PC-9 (cell line): Measurements from ENCODE around the gene CDKN2B-AS1. TPM values are rescaled to one million over a fixed set of nuclear protein-coding genes. Genes with fewer than 3 reads are reported as not detected.

Experiments used
- BruUV-seq: library from RNA; stranded (reverse); fragments of 400-500 nt; replicated peaks from 2 replicates; lab custom pipeline; 2021; lab: Mats Ljungman, UMichigan
- CTCF ChIA-PET: fragments of 300-600 bp; sonication (Branson Sonifier 250); formaldehyde crosslinking; loops from one replicate; lab custom pipeline; 2022; ENCODE audit warnings: antibody characterized with exemption; lab: Charles Lee
- POLR2A ChIA-PET: fragments of 300-600 bp; sonication (Branson Sonifier 250); formaldehyde crosslinking; loops from one replicate; lab custom pipeline; 2022; ENCODE audit warnings: antibody characterized with exemption; ENCODE audit not compliant: unreplicated experiment; lab: Charles Lee
- DNase-seq, 2 experiments: peaks; one replicate each; pipeline versions ENCODE4 v3.0.0 to v3.0.0-alpha.2; 2015 to 2022; ENCODE audit warnings: mixed read lengths in 1 of 2
- H2AFZ ChIP-seq: fragments of 200-600 bp; sonication (generic); 2 replicates; pipeline ENCODE4 v1.8.1; 2017; ENCODE audit warnings: antibody characterized with exemption
- H3F3A ChIP-seq: fragments of 200-600 bp; sonication (generic); 2 replicates; pipeline ENCODE4 v1.8.1; 2017; ENCODE audit warnings: antibody characterized with exemption, mild to moderate bottlenecking, low read depth; ENCODE audit not compliant: insufficient read depth
- H3K27ac ChIP-seq: fragments of 200-600 bp; sonication (generic); 2 replicates; pipeline ENCODE4 v1.6.1; 2016; ENCODE audit warnings: mixed run types
- H3K27me3 ChIP-seq: fragments of 200-600 bp; sonication (generic); 2 replicates; pipeline ENCODE4 v1.6.1; 2016; ENCODE audit warnings: low read depth, mixed run types; ENCODE audit not compliant: insufficient read depth
- H3K36me3 ChIP-seq: fragments of 200-600 bp; sonication (generic); 2 replicates; pipeline ENCODE4 v1.6.1; 2016; ENCODE audit warnings: low read depth, mixed run types
- H3K4me1 ChIP-seq: fragments of 200-600 bp; sonication (generic); replicated peaks from 2 replicates; pipeline ENCODE4 v1.6.1; 2016; ENCODE audit warnings: mixed run types; ENCODE audit not compliant: insufficient read depth
- H3K4me2 ChIP-seq: fragments of 200-600 bp; sonication (generic); 2 replicates; pipeline ENCODE4 v1.6.1; 2017; ENCODE audit warnings: mixed run types
- H3K4me3 ChIP-seq: fragments of 200-600 bp; sonication (generic); 2 replicates; pipeline ENCODE4 v1.6.1; 2016; ENCODE audit warnings: mixed run types
- H3K79me2 ChIP-seq: fragments of 200-600 bp; sonication (generic); 2 replicates; pipeline ENCODE4 v1.6.1; 2017; ENCODE audit warnings: low read depth, mixed run types
- H3K9me2 ChIP-seq: fragments of 200-600 bp; sonication (generic); 2 replicates; pipeline ENCODE4 v1.8.1; 2017; ENCODE audit warnings: mild to moderate bottlenecking; ENCODE audit not compliant: insufficient read depth
- H3K9me3 ChIP-seq: fragments of 200-600 bp; sonication (generic); 2 replicates; pipeline ENCODE4 v1.8.1; 2016; ENCODE audit warnings: low read depth; ENCODE audit not compliant: insufficient read depth
- H4K20me1 ChIP-seq: fragments of 200-600 bp; sonication (generic); 2 replicates; pipeline ENCODE4 v1.8.1; 2017; ENCODE audit not compliant: insufficient read depth
- EZH2 ChIP-seq: fragments of 200-600 bp; sonication (generic); IDR thresholded peaks from 2 replicates; pipeline ENCODE4 v1.8.0; 2017; ENCODE audit warnings: antibody characterized with exemption, low read depth
- intact Hi-C: fragments of 100-400 bp; cut with micrococcal nuclease; formaldehyde crosslinking; loops from one replicate; pipeline ENCODE4 v1.10.0; 2022; ENCODE audit not compliant: unreplicated experiment
- total RNA-seq: library from RNA; stranded (reverse); gene quantifications from 2 replicates; pipeline ENCODE4 v1.2.3, GENCODE V29; 2021
- TF ChIP-seq, protein P1 (sequence below): fragments of 200-600 bp; sonication (generic); conservative IDR thresholded peaks from 2 replicates; pipeline ENCODE4 v1.6.1; 2017; ENCODE audit warnings: mixed run types, antibody characterized with exemption, mild to moderate bottlenecking, moderate library complexity

The CDKN2B-AS1 gene
- total RNA-seq, 1 experiment from 2014 or later = 11.6 TPM

DNA sequence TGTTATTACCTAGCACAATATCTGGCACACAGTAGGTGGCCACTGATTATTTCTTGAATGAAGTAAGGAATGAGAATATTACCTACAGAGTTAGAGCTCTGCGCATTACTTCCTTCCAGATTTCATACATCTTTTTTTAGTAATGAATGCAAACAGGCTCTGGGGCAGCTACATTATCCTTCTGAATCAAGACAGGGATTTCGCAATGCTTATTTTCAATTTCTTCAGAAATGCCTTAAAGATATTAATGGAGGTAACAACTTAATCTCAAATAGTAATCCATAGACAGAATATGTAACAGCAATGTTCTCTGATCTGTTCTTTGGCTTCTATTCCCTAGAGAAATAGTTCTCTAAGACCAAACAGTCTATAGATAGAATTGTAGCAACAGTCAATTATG, 33.0 kb upstream of the CDKN2B-AS1 start:
- no peak for DNase-seq
- Histone ChIP-seq H3K4me1 (no peaks in the 10 kb centered on the region), H4K20me1 (no peaks in the 10 kb centered on the region), H3K27ac (no peak overlapping the region), H3K9me3 (no peaks in the 10 kb centered on the region), H3K4me3 (no peak overlapping the region), H3F3A (no peaks in the 10 kb centered on the region), H3K27me3 (no peaks in the 10 kb centered on the region), H3K36me3 (no peaks in the 10 kb centered on the region), H3K4me2 (no peak overlapping the region), H2AFZ (no peak overlapping the region), H3K79me2 (no peaks in the 10 kb centered on the region), H3K9me2 (no peaks in the 10 kb centered on the region)
- TF ChIP-seq, protein P1, sequence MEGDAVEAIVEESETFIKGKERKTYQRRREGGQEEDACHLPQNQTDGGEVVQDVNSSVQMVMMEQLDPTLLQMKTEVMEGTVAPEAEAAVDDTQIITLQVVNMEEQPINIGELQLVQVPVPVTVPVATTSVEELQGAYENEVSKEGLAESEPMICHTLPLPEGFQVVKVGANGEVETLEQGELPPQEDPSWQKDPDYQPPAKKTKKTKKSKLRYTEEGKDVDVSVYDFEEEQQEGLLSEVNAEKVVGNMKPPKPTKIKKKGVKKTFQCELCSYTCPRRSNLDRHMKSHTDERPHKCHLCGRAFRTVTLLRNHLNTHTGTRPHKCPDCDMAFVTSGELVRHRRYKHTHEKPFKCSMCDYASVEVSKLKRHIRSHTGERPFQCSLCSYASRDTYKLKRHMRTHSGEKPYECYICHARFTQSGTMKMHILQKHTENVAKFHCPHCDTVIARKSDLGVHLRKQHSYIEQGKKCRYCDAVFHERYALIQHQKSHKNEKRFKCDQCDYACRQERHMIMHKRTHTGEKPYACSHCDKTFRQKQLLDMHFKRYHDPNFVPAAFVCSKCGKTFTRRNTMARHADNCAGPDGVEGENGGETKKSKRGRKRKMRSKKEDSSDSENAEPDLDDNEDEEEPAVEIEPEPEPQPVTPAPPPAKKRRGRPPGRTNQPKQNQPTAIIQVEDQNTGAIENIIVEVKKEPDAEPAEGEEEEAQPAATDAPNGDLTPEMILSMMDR = no peak
- TF ChIP-seq EZH2 = no peak
- ChIA-PET CTCF (no interaction called here), POLR2A (interaction anchor here (0.6 kb wide), 1 partner anchor 21 kb away, joined by 5 read pairs; no protein-coding TSS in a partner anchor)
- no TSS peak for BruUV-seq
- intact Hi-C loops = no loop called here

DNA sequence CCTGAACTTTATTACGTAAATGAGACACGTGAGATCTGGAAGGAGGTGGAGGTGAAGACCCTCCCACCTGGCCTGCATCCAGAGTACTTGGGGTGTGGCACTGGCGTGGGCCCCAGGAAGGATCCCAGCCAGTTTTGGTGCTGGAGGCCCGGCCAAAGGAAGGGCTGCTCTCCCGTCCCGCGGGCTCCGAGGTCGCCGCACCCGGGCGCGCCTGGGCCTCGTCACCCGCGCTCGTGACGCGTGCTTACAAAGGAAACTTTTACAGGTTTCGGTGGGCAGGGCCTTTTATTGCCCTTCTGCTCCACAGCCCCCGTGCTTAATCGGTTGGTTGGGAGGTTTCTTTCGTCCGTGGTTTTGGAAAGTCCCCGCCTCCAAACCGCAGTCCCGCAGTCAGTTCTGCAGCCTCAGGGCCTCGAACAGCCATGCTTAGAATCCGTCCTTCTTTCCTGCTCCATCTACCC, 29.6 kb upstream of the CDKN2B-AS1 start:
- no TSS peak for BruUV-seq
- no peaks in the 10 kb centered on the region for H4K20me1 ChIP-seq
- peaks cover 14% of the 10 kb centered on the region for H3K36me3 ChIP-seq
- intact Hi-C loops = no loop called here
- no peak overlapping the region for H2AFZ ChIP-seq
- TF ChIP-seq EZH2 = no peak
- TF ChIP-seq, protein P1 = no peak
- no peaks in the 10 kb centered on the region for H3K9me2 ChIP-seq
- H3K4me1 ChIP-seq = no peaks in the 10 kb centered on the region
- no peak overlapping the region for H3K4me2 ChIP-seq
- no peak overlapping the region for H3K27ac ChIP-seq
- ChIA-PET CTCF (no interaction called here), POLR2A (no interaction called here)
- no peak overlapping the region for H3K4me3 ChIP-seq
- H3K9me3 ChIP-seq = no peaks in the 10 kb centered on the region
- no peaks in the 10 kb centered on the region for H3K27me3 ChIP-seq
- no peak for DNase-seq
- H3F3A ChIP-seq = peaks cover 21% of the 10 kb centered on the region; the same call in 1 of the 2 replicates
- no peaks in the 10 kb centered on the region for H3K79me2 ChIP-seq

DNA sequence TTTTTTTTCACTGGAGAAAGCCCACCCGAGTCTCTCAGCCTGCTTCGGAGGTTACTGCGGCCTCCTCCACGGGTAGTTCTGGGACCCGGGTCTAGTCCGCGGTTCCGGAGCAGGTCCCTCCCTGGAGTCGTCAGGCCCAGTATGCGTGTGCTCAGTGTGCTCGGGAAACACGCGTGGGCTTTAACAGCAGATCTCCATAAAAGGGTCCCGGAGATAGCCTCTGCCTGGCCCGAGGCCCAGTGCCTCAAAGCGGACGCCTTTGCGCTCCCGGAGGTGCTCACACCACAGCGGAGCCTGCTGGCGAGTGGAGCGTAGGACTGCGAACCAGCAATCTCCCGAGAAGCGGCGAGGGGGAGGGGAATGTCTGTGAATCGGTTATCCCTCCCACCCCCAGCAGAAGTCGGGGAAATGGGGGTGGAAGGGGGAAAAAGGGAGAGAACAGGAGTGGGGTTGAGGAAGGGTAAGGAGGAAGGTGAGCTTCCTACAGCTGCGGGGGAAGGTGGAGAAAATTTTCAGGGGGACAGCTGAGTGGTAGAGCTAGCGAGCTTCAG, 29.1 kb upstream of the CDKN2B-AS1 start:
- TF ChIP-seq EZH2 = no peak
- TF ChIP-seq, protein P1 = no peak
- peaks cover 20% of the 10 kb centered on the region for H3K36me3 ChIP-seq
- H3F3A ChIP-seq = peaks cover 21% of the 10 kb centered on the region; the same call in 1 of the 2 replicates
- no peak overlapping the region for H3K4me2 ChIP-seq
- no peak overlapping the region for H3K27ac ChIP-seq
- H3K27me3 ChIP-seq = no peaks in the 10 kb centered on the region
- H3K79me2 ChIP-seq = 0 out of 2 replicates have a peak, but pooled peaks cover 5% of the 10 kb centered on the region
- H3K4me3 ChIP-seq = no peak overlapping the region
- DNase-seq = peak in 1 of 2 experiments; percentile 19
- ChIA-PET CTCF (no interaction called here), POLR2A (no interaction called here)
- H4K20me1 ChIP-seq = no peaks in the 10 kb centered on the region
- TSS peak; percentile 5 for BruUV-seq
- H3K9me2 ChIP-seq = no peaks in the 10 kb centered on the region
- intact Hi-C loops = no loop called here
- no peaks in the 10 kb centered on the region for H3K4me1 ChIP-seq
- no peaks in the 10 kb centered on the region for H3K9me3 ChIP-seq
- no peak overlapping the region for H2AFZ ChIP-seq
